ENCODE measurements around the gene NINL. TPM values are rescaled to one million over a fixed set of nuclear protein-coding genes. Genes with fewer than 3 reads are reported as not detected.

NINL gene
- total RNA-seq, 4 donors from 2014 or later, result 3.0 to 5.8 (median 3.7) TPM

DNA sequence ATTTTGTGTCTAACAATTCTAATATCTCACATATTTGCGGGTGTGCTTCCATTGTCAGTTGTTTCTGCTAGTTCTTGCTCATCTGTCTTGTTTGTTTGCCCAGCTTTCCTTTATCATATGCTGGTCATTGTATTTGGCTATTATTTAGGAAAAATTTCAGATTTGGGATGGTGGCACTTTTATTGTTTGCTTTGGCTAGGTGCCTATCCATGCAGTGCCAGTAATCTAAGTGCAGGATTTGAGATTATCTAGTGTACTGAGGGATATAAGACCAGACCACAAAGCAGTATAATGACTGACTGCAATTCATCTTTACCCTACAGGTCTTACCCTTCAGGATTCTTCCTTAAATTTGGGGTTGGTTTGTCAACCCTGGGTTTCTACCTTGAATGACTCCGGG is 63.9 kb downstream of the NINL start:
- TF ChIP-seq EP300 (IDR thresholded peaks at IDR 0.05), result no peak
- TF ChIP-seq, protein P1, sequence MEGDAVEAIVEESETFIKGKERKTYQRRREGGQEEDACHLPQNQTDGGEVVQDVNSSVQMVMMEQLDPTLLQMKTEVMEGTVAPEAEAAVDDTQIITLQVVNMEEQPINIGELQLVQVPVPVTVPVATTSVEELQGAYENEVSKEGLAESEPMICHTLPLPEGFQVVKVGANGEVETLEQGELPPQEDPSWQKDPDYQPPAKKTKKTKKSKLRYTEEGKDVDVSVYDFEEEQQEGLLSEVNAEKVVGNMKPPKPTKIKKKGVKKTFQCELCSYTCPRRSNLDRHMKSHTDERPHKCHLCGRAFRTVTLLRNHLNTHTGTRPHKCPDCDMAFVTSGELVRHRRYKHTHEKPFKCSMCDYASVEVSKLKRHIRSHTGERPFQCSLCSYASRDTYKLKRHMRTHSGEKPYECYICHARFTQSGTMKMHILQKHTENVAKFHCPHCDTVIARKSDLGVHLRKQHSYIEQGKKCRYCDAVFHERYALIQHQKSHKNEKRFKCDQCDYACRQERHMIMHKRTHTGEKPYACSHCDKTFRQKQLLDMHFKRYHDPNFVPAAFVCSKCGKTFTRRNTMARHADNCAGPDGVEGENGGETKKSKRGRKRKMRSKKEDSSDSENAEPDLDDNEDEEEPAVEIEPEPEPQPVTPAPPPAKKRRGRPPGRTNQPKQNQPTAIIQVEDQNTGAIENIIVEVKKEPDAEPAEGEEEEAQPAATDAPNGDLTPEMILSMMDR (IDR thresholded peaks at IDR 0.05), result no peak
- TF ChIP-seq POLR2A (IDR thresholded peaks at IDR 0.05; ENCODE audit: low read depth), result no peak
- no peak for TF ChIP-seq POLR2AphosphoS5 (IDR thresholded peaks at IDR 0.05)
- WGBS, result 99% methylated on average over 2 of the region's 2 CpGs
- Histone ChIP-seq H3K36me3 (peaks cover 0 to 38% (median 0%) of the 10 kb centered on the region in 4 donors), H3K9me3 (no peaks in the 10 kb centered on the region), H3K4me1 (no peaks in the 10 kb centered on the region), H3K4me3 (no peak overlapping the region), H3K27ac (replicated peaks in 1 of 4) (no peak overlapping the region), H3K27me3 (no peaks in the 10 kb centered on the region)
- no peak for DNase-seq (ENCODE audit: extremely low spot score)
- intact Hi-C loops (cut with DNase I), result no loop called here

DNA sequence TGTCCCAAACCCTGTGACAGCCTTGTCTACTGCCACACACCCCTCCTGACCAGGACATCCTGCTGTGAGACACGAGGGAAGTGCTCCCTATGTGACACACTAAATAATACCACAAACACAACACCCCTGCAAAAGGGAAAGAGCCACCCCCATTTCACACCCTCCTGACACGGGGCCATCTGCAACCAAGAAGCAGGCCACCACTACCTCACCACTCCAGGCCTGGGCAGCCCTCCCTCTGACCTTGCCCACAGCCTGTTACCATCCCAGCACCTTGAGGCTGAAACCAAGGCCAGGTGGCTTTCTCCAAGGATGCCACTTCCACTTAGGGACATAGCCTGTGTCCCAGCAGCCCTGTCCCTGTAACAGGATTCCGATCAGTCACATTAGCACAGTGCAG is 68.2 kb downstream of the NINL start:
- TF ChIP-seq POLR2AphosphoS5 (IDR thresholded peaks at IDR 0.05) (no peak), POLR2A (IDR thresholded peaks at IDR 0.05; ENCODE audit: low read depth) (no peak), EP300 (IDR thresholded peaks at IDR 0.05) (no peak)
- TF ChIP-seq, protein P1 (IDR thresholded peaks at IDR 0.05), result no peak
- H3K36me3 ChIP-seq, result peaks cover 0 to 53% (median 14%) of the 10 kb centered on the region in 4 donors
- no peaks in the 10 kb centered on the region for H3K4me1 ChIP-seq
- intact Hi-C loops (cut with DNase I), result no loop called here
- WGBS, result 80% methylated on average over 3 of the region's 3 CpGs
- DNase-seq (ENCODE audit: extremely low spot score), result no peak
- H3K4me3 ChIP-seq, result no peak overlapping the region
- H3K9me3 ChIP-seq, result peaks cover 0 to 24% (median 12%) of the 10 kb centered on the region in 4 donors
- H3K27me3 ChIP-seq, result no peaks in the 10 kb centered on the region
- no peak overlapping the region for H3K27ac ChIP-seq (replicated peaks in 1 of 4)

- DNase-seq (ENCODE audit: extremely low spot score), result no peak
- H3K27me3 ChIP-seq, result no peaks in the 10 kb centered on the region
- TF ChIP-seq, protein P1 (IDR thresholded peaks at IDR 0.05), result no peak
- TF ChIP-seq POLR2AphosphoS5 (IDR thresholded peaks at IDR 0.05) (no peak), POLR2A (IDR thresholded peaks at IDR 0.05; ENCODE audit: low read depth) (no peak), EP300 (IDR thresholded peaks at IDR 0.05) (no peak)
- H3K27ac ChIP-seq (replicated peaks in 1 of 4), result no peak overlapping the region
- H3K4me3 ChIP-seq, result no peak overlapping the region
- H3K9me3 ChIP-seq, result peaks cover 0 to 24% (median 12%) of the 10 kb centered on the region in 4 donors
- WGBS, result 90% methylated on average over 1 of the region's 2 CpGs
- intact Hi-C loops (cut with DNase I), result no loop called here
- H3K36me3 ChIP-seq, result peaks cover 0 to 75% (median 29%) of the 10 kb centered on the region in 4 donors
- no peaks in the 10 kb centered on the region for H3K4me1 ChIP-seq
Measured at GRCh38 chr20:25514747-25515340, 70.5 kb downstream of the NINL start.

DNA sequence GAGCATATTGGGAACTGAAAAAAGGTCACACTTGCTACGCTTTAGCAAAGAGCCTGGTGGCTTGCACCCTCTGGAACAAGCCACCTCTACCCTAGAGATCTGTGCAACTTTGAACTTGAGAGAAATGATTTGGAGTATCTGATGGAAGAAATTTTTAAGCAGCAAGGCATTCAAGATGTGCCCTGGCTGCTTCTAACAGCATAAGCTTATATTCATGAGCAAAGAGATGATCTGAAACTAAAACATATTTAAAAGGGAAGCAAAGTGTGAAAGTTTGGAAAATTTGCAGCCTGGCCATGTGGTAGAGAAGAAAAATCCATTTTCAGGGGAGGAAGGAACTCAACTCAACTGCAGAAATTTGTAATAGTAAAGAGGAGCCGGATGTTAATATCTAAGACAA is 71.1 kb downstream of the NINL start:
- no peaks in the 10 kb centered on the region for H3K27me3 ChIP-seq
- peaks cover 0 to 24% (median 12%) of the 10 kb centered on the region in 4 donors for H3K9me3 ChIP-seq
- H3K4me1 ChIP-seq, result no peaks in the 10 kb centered on the region
- WGBS, result 99% methylated on average over 2 of the region's 2 CpGs
- no peak overlapping the region for H3K4me3 ChIP-seq
- intact Hi-C loops (cut with DNase I), result no loop called here
- no peak for DNase-seq (ENCODE audit: extremely low spot score)
- peaks cover 5 to 82% (median 34%) of the 10 kb centered on the region in 4 donors for H3K36me3 ChIP-seq
- TF ChIP-seq EP300 (IDR thresholded peaks at IDR 0.05) (no peak), POLR2AphosphoS5 (IDR thresholded peaks at IDR 0.05) (no peak), POLR2A (IDR thresholded peaks at IDR 0.05; ENCODE audit: low read depth) (no peak)
- TF ChIP-seq, protein P1 (IDR thresholded peaks at IDR 0.05), result no peak
- no peak overlapping the region for H3K27ac ChIP-seq (replicated peaks in 1 of 4)

DNA sequence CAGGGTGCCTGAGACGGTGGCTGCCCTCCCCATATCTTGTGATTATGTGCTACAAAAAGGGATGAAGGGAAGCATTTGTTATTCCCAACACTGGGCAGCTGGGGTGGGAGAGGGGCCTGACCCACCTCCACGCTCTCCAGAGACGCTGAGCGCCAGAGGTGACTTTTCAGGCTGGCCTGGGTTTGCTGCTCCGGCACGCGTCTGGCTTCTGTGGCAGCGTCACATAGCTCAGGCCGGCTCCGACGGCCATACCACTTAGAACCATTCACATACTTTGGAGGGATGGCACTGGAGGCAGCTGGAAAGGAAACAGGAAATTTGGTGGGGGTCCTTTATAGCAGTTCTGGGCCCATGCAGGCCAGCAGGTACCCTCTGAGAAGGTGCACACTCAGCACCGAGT is 72.6 kb downstream of the NINL start:
- Histone ChIP-seq H3K27ac (replicated peaks in 1 of 4) (no peak overlapping the region), H3K9me3 (peaks cover 0 to 24% (median 12%) of the 10 kb centered on the region in 4 donors), H3K27me3 (no peaks in the 10 kb centered on the region), H3K4me1 (peaks cover 0 to 10% (median 7%) of the 10 kb centered on the region in 4 donors), H3K4me3 (no peak overlapping the region), H3K36me3 (peaks cover 7 to 92% (median 42%) of the 10 kb centered on the region in 4 donors)
- TF ChIP-seq POLR2AphosphoS5 (IDR thresholded peaks at IDR 0.05), result no peak
- no peak for TF ChIP-seq EP300 (IDR thresholded peaks at IDR 0.05)
- no peak for TF ChIP-seq POLR2A (IDR thresholded peaks at IDR 0.05; ENCODE audit: low read depth)
- TF ChIP-seq, protein P1 (IDR thresholded peaks at IDR 0.05), result no peak
- whole genome bisulfite sequencing, result 97% methylated on average over 12 of the region's 12 CpGs
- intact Hi-C loops (cut with DNase I), result no loop called here
- no peak for DNase-seq (ENCODE audit: extremely low spot score)

Measured in esophagus muscularis mucosa (tissue), 4 donors.